Measurements from ENCODE around the gene ARL10.

ARL10 gene

DNA sequence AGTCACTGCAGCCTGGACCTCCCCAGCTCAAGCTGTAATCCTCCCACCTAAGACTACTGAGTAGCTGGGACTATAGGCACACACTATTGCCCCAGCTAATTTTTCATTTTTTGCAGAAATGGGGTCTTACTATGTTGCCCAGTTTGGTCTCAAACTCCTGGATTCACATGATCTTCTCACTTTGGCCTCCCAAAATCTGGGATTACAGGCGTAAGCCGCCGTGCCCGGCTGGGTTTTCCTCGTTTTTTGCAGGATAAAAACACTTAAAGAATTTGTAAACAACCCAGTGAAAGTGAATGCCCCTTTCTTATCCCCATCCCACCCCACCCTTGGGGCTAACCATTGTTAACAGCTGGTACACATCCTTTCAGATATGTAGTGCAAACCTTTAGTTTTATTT lies 43.3 kb downstream of the ARL10 start:
- TF ChIP-seq, protein P1, sequence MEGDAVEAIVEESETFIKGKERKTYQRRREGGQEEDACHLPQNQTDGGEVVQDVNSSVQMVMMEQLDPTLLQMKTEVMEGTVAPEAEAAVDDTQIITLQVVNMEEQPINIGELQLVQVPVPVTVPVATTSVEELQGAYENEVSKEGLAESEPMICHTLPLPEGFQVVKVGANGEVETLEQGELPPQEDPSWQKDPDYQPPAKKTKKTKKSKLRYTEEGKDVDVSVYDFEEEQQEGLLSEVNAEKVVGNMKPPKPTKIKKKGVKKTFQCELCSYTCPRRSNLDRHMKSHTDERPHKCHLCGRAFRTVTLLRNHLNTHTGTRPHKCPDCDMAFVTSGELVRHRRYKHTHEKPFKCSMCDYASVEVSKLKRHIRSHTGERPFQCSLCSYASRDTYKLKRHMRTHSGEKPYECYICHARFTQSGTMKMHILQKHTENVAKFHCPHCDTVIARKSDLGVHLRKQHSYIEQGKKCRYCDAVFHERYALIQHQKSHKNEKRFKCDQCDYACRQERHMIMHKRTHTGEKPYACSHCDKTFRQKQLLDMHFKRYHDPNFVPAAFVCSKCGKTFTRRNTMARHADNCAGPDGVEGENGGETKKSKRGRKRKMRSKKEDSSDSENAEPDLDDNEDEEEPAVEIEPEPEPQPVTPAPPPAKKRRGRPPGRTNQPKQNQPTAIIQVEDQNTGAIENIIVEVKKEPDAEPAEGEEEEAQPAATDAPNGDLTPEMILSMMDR (IDR thresholded peaks at IDR 0.05), result no peak
- no peaks in the 10 kb centered on the region for H3K9me3 Mint-ChIP-seq
- no peak overlapping the region for H3K4me3 Mint-ChIP-seq
- no peak overlapping the region for H3K27ac Mint-ChIP-seq
- H3K27me3 Mint-ChIP-seq (ENCODE audit: low read depth, poor library complexity), result peaks cover 9% of the 10 kb centered on the region
- H3K36me3 Mint-ChIP-seq (ENCODE audit: low read depth), result no peaks in the 10 kb centered on the region
- DNase-seq, result no peak
- H3K4me1 Mint-ChIP-seq, result peaks cover 11% of the 10 kb centered on the region

DNA sequence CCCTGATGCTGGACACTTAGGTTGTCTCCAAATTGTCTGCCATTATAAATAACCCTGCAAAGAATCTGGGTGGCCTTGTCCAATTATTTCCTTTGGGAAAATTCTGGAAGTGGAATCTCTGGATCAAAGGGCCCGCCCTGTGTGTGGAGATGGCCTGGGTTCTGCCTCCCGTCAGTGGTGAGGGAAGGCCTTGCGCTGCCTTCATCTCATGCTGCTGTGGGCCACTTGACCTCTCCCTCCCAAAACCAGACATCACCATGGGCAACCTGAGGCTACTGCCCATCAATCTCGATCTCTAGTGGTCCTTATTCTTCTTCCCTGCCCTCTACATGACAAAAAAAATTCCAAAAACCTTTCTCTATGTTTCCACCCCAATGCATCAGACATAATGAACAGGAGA lies 44.5 kb downstream of the ARL10 start:
- H3K36me3 Mint-ChIP-seq (ENCODE audit: low read depth), result no peaks in the 10 kb centered on the region
- no peak overlapping the region for H3K27ac Mint-ChIP-seq
- DNase-seq, result no peak
- TF ChIP-seq, protein P1 (IDR thresholded peaks at IDR 0.05), result no peak
- no peaks in the 10 kb centered on the region for H3K9me3 Mint-ChIP-seq
- peaks cover 12% of the 10 kb centered on the region for H3K27me3 Mint-ChIP-seq (ENCODE audit: low read depth, poor library complexity)
- peaks cover 11% of the 10 kb centered on the region for H3K4me1 Mint-ChIP-seq
- H3K4me3 Mint-ChIP-seq, result no peak overlapping the region

DNA sequence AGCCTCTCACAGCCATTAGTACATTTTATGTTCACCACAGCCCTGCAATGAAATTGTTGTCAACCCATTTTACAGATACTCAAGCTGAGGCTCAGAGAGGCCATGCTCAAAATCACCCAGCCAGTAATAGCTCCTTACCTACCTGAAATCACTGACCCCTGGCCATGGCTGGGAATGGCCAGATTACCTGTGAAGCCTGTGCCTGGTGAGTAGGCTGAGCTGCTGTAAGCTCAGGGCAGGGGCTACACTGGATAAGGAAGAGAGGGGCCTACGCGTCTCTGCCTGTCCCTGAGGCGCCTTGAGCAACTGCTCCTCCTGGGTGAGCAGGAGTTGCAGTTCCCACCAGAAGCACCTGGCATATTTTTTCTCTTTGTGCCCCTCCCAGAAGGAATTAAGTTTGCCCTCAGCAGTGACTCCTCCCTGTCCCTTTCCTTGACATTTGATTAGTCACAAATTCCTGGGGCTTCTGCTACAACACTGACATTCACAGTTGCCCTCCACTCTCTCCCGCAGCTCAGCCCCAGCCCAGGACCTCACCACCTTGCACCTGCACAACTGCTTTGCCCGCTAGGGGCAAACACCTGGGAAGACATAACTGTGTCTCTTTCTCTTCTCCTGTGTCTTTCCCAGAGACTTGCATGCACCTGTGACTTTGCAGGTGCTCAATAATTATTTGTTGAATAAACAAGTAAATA lies 45.3 kb downstream of the ARL10 start:
- Mint-ChIP-seq H3K4me1 (peaks cover 9% of the 10 kb centered on the region), H3K9me3 (no peaks in the 10 kb centered on the region), H3K4me3 (no peak overlapping the region), H3K36me3 (ENCODE audit: low read depth) (no peaks in the 10 kb centered on the region), H3K27me3 (ENCODE audit: low read depth, poor library complexity) (peaks cover 13% of the 10 kb centered on the region), H3K27ac (no peak overlapping the region)
- TF ChIP-seq, protein P1 (IDR thresholded peaks at IDR 0.05), result no peak
- no peak for DNase-seq

DNA sequence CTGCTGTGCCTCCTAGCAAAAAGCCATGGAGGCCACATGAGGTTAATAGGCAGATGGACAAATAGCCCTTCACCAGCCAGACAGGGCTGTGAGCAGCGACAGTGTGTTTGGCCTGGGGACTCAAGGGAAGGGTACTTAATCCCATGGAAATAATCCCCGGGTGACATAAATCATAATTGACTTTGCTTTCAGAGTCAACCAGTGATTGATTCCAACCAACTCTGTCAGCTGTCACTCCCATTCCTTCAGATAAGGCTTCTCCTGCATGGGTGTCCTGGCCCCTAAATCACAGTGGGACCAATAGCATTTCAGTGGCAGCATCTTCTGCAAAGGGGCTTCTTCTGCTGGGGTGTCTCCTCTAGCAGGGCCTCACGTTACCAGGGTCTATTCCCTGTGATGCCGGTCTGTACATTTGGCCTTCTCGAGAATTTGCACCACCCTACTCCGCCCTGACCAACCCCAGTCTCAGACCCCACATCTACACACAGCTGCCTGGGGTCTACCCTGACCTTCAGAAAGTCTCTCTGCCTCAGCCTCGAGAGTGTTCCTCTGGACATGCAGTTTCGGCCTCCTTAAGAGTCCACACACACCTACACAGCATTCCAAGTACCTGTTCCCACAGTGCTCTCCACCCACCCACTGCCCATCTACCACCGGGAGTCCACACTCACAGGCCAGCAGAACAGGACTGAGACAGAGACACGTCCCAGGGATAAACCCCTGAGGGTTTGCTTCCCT lies 47.4 kb downstream of the ARL10 start:
- H3K4me3 Mint-ChIP-seq, result no peak overlapping the region
- TF ChIP-seq, protein P1 (IDR thresholded peaks at IDR 0.05), result no peak
- no peak for DNase-seq
- H3K27me3 Mint-ChIP-seq (ENCODE audit: low read depth, poor library complexity), result peaks cover 16% of the 10 kb centered on the region
- H3K9me3 Mint-ChIP-seq, result no peaks in the 10 kb centered on the region
- no peak overlapping the region for H3K27ac Mint-ChIP-seq
- H3K36me3 Mint-ChIP-seq (ENCODE audit: low read depth), result no peaks in the 10 kb centered on the region
- H3K4me1 Mint-ChIP-seq, result peaks cover 5% of the 10 kb centered on the region

DNA sequence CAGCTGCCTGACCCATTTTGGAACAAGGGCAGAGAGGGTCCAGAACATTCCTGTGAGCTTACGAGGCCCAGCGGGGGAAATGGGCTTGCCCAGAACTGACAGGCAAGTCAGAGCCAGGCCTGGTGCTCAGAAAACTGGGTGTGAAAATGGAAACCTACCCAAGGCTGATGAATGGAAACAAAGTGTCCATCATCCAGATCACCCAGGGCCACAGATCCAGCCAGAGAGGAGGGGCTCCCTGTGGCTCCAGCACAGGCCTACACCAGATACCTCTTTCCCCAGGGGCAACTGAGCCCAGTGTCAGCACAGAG lies 47.9 kb downstream of the ARL10 start:
- H3K27me3 Mint-ChIP-seq (ENCODE audit: low read depth, poor library complexity), result peaks cover 20% of the 10 kb centered on the region
- no peak overlapping the region for H3K4me3 Mint-ChIP-seq
- H3K9me3 Mint-ChIP-seq, result no peaks in the 10 kb centered on the region
- no peak overlapping the region for H3K27ac Mint-ChIP-seq
- DNase-seq, result no peak
- no peaks in the 10 kb centered on the region for H3K36me3 Mint-ChIP-seq (ENCODE audit: low read depth)
- TF ChIP-seq, protein P1 (IDR thresholded peaks at IDR 0.05), result no peak
- peaks cover 5% of the 10 kb centered on the region for H3K4me1 Mint-ChIP-seq

All from nephron progenitor cell (in vitro differentiated cells).